ENCODE measurements around the gene WDR72.

DNA sequence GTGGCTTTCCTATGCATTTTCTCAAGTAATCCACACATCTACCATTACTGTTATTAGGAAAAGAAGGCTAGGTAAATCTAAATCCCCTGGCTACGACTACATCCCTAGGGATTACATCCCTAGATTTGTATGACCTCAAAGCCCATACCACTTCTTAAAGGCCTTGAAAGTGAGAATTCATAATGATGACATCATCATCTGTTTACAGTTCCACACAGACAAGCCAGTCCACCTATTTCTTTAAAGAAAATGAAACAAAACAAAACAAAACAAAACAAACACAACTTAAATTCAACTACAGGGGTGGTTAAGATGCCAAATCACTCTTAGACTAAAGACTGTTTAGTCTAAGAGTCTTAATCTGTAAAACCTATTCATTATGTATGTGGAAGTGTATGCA is 5.7 kb downstream of the WDR72 start:
- TF ChIP-seq, protein P1, sequence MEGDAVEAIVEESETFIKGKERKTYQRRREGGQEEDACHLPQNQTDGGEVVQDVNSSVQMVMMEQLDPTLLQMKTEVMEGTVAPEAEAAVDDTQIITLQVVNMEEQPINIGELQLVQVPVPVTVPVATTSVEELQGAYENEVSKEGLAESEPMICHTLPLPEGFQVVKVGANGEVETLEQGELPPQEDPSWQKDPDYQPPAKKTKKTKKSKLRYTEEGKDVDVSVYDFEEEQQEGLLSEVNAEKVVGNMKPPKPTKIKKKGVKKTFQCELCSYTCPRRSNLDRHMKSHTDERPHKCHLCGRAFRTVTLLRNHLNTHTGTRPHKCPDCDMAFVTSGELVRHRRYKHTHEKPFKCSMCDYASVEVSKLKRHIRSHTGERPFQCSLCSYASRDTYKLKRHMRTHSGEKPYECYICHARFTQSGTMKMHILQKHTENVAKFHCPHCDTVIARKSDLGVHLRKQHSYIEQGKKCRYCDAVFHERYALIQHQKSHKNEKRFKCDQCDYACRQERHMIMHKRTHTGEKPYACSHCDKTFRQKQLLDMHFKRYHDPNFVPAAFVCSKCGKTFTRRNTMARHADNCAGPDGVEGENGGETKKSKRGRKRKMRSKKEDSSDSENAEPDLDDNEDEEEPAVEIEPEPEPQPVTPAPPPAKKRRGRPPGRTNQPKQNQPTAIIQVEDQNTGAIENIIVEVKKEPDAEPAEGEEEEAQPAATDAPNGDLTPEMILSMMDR (IDR thresholded peaks at IDR 0.05): no peak
- no peak for TF ChIP-seq POLR2A (IDR thresholded peaks at IDR 0.05)

Measured in body of pancreas (tissue), 4 donors.